Kasumi-1 (cell line): ENCODE data around the gene SCNM1.
"Not testable (repeated sequence)": the region's sequence is repeated elsewhere in the genome, so short reads cannot be mapped to it uniquely, and the experiment has no call there.

ENCODE experiments used
- DNase-seq, 2 experiments: peaks; one replicate each; lab custom pipeline; 2025; lab: John Stamatoyannopoulos, UW

SCNM1 gene

GRCh38 chr1:151146412-151147131 is 19.4 kb upstream of the SCNM1 start, which contains the start of gene SEMA6C:
Gene SEMA6C, minus strand, starts transcription at chr1:151146631. Its CDS starts 4,010 bp downstream, at chr1:151142621.
- DNase-seq, result peak; percentile 90 to 92

DNA sequence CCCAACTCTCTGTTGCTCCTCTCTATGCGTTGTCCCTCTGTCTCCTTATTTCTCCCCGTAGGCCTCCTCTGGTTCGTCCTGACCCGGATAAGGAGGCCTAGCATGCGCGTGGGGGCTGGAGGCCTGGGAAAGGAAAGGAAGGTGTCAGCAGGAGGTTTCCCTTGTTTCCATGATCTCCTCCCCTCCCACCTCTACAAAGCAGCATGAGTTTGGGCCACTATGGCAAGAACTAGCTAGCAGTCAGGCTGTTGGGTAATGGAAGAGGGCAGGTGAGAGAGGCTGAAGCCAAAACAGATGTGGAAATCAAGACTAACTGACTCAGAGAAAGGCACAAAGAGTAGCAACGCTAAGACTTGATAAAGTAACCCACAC is 18.8 kb upstream of the SCNM1 start:
- DNase-seq, result no peak

DNA sequence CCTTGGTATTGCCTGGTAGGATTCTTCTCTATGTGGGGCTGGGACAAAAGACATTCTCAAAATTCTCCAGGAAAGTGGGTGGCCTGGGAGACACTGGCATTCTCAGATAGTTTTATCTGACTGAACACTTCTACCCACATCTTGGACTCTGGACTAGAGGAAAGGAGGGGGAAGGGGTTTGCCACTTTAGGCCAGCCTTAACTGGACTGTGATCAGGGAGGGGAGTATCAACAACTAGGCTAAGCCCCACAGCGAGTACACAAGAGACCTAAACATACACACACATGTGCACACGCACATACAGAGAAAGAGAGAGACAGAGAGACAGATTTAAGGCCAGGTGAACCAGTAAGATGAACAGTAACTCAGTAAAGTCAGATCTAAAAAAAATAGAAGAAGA is 18.3 kb upstream of the SCNM1 start:
- DNase-seq, result no peak

DNA sequence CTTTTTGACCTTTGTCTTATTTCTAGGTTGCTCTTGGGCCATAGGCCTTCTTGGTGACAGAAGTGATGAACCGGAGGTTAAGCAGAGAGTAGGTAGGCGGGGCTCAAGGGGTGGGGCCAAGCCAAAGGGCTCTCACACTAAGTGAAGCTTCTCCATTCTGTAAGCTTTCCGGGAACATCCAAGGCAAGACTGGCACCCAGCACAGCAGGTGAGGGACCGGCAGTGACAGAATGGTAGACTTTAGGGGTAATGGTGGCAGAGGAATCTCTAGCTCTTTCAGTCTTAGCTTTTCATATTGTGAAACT is 9.5 kb upstream of the SCNM1 start, which contains the start of gene TNFAIP8L2:
TSS of gene TNFAIP8L2 (plus strand) at position 135 of the 305 bp plus-strand sequence. CDS start 2,049 bp downstream, outside the sequence.
- peak; percentile 69 to 80 for DNase-seq

DNA sequence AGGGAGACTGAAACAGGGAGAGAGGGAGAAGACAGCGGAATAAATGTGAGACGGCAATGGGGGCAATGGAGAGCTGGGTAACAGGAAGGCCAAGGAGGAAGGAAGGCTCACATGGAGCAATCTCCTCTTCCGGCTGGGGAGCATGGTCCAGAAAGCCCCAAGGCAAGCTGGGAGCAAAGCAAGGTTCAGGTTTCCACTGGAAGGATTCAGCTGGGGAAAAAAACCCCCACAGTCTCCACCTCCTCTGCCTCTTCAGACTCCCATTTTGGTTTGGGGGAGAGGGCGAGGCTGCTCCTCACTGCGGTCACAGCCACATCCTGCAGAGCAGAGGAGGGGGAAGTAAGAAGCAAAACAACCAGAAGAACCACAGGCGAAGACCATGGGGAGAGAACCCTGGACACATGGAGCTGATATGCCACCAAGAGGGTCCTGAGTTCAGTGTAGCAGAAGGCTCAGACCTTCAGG is 8.8 kb upstream of the SCNM1 start:
- DNase-seq, result peak; percentile 95

- no peak for DNase-seq
These were observed 7.6 kb upstream of the SCNM1 start for GRCh38 chr1:151158326-151158725.

GRCh38 chr1:151158751-151159251 is 7.1 kb upstream of the SCNM1 start:
- DNase-seq, result no peak

DNA sequence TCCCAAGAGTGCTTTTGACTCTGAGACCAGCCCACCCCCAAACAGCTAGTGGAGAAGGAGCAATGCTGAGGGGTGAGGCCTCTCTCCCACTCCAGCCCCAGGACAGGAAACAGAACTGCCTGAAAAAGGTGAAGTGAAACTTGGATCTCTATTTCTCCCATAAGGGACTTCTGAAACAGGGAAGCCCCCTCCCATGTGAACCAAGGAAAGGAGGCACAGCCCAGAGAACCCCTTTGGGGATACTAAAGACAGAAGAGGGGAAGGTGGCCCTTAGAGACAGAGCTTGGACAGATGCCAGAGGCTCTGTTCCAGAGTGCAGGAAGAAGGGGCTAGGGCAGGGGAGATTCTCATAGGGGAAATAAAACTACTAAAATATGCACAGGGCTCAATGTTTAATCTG is 6.6 kb upstream of the SCNM1 start:
- DNase-seq, result no peak

DNA sequence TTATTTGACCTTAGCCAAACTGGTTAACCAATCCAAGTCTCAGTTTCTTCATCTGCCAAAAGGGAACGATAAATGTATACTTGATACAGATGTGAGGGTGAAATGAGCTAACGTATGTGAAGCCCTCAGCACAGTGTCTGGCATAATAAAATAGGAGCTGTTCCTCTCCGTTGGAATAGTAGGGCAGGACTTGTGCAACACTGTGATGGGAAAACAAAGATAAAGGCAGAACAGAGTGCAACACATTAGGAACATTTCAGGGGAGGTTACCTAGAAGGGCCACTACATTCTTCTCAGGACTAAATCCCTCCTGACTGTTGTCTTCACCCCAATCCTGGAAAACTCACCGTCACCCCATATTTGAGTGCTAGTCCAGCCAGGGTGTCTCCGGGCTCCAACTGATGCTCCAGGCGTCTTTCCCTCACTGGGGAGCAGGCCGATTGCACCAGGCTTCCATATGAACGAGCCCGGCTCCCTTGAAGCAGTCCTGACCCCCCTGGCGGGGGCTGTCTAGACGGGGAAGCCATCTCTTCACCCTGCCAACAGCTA is 1.1 kb upstream of the SCNM1 start:
- no peak for DNase-seq

- no peak for DNase-seq
These were observed 635 bp upstream of the SCNM1 start for GRCh38 chr1:151165281-151165737.

GRCh38 chr1:151166505-151166956 is 587 bp downstream of the SCNM1 start:
- no peak for DNase-seq

DNA sequence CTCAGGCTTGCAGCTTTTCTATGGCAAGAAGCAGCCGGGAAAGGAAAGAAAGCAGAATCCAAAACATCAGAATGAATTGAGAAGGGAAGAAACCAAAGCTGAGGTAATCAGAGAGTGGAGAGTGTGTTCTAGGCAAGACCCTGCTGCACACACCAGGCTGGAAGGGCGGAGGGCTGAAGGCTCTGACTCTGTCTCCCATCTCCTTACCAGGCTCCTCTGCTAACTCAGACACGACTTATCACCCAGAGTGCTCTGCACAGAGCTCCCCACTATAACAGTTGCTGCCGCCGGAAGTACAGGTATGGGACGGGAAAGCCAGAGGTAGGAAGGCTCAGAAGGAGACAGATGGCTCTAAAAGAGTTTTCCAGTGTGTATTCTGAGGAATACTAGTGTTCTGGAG is 1.2 kb downstream of the SCNM1 start:
- DNase-seq, result no peak

DNA sequence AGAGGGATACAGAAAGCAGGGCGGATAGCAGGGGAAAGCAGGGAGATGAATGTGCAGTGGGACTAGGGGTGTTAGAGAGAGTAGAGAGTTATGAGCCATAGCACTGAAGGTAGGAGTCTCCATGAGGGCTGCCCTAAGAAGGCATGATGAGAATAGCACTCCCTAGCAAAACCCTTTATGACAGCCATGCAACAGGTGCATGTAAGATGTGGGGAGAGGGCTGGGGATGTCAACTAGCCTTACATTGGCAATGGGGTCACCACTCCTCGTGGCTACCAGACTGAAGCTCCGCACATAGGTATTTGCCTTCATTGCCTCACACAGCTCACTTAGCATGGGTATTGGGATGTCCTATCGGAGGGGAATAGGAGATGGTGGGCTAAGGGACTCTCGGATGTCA is 5.2 kb downstream of the SCNM1 start:
- no peak for DNase-seq

GRCh38 chr1:151175041-151175741 is 9.2 kb downstream of the SCNM1 start:
- DNase-seq, result no peak

GRCh38 chr1:151175863-151176262 is 9.9 kb downstream of the SCNM1 start, which contains the start of gene TMOD4:
Gene TMOD4, minus strand, starts transcription at chr1:151175981. Its CDS starts 1,106 bp downstream, at chr1:151174875.
- DNase-seq, result peak; percentile 80 to 88

- DNase-seq, result no peak
These were observed 10.6 kb downstream of the SCNM1 start for GRCh38 chr1:151176514-151177045.

DNA sequence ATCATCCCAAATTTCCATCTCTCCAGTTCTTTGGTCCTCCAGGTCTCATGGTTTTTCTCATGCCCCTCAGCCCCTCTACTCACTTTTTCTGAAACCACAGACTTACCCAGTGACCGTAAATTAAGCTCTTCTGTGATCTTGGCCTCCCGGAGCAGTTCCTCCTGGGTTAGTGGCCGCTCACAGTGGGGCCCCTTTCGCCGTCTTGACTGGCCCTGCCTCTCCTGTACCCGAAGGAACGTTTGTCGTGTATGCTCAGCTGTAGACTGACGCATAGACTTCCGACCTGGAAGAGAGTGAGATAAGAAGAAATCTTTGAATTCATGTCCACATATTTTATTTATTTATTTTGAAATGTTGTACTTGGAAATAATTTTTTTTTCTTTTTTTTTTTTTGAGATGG is 18.3 kb downstream of the SCNM1 start:
- DNase-seq, result no peak

- DNase-seq, result no peak
These were observed 21.3 kb downstream of the SCNM1 start for GRCh38 chr1:151187205-151187604.

DNA sequence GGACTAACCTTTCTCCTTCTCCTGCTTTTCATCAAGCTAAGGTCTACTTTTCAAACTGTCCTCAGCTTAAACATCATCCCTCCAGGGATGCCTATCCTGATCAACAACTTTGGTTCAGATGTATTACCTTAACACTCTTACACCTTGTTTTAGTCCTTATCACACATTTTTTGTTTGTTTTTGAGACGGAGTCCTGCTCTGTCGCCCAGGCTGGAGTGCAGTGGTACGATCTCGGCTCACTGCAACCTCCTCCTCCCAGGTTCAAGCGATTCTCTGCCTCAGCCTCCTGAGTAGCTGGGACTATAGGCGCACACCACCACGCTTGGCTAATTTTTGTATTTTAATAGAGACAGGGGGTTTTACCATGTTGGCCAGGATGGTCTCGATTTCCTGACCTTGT is 22.7 kb downstream of the SCNM1 start:
- DNase-seq, result not testable (repeated sequence)

GRCh38 chr1:151189637-151190445 is 23.9 kb downstream of the SCNM1 start, which contains the start of gene VPS72:
Gene VPS72, minus strand, starts transcription at chr1:151190197. Its CDS starts 76 bp downstream, at chr1:151190121.
- peak; percentile 96 to 97 for DNase-seq

DNA sequence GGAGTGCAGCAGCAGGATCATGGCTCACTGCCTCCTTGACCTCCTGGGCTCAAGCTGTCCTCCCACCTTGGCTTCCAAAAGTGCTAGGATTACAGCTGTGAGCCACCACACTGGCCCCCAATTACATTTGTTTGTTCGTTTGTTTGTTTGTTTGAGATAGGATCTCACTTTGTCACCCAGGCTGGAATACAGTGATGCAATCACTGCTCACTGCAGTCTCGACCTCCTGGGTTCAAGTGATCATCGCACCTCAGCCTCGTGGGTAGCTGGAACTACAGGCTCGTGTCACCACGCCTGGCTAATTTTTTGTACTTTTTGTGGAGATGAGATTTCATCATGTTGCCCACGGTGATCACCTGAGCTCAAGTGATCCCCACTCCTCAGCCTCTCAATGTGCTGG is 26.1 kb downstream of the SCNM1 start:
- DNase-seq, result no peak
